WERI-Rb-1 (cell line): Measurements from ENCODE around the gene CYP46A1.

Source experiments
- DNase-seq: peaks from one replicate; pipeline ENCODE4 v3.0.0-alpha.2; 2020
- H3K27ac ChIP-seq: fragments of 250-450 bp; sonication (Bioruptor Pico); 2 replicates; pipeline ENCODE4 v1.5.1; 2020; ENCODE audit warnings: mild to moderate bottlenecking, moderate library complexity
- H3K27me3 ChIP-seq: fragments of 250-450 bp; sonication (Bioruptor Pico); 2 replicates; pipeline ENCODE4 v1.5.1; 2021; ENCODE audit warnings: mild to moderate bottlenecking, low read depth, moderate library complexity; ENCODE audit not compliant: insufficient read depth, severe bottlenecking
- H3K36me3 ChIP-seq: fragments of 250-450 bp; sonication (Bioruptor Pico); 2 replicates; pipeline ENCODE4 v1.5.1; 2020; ENCODE audit warnings: mild to moderate bottlenecking, moderate library complexity
- H3K4me3 ChIP-seq: 2 replicates; pipeline ENCODE4 v1.5.1; 2011; ENCODE audit warnings: low read depth, mild to moderate bottlenecking, control low read depth, low read length
- H3K9me3 ChIP-seq: fragments of 250-450 bp; sonication (Bioruptor Pico); 2 replicates; pipeline ENCODE4 v1.5.1; 2021; ENCODE audit warnings: mild to moderate bottlenecking, moderate library complexity; ENCODE audit not compliant: severe bottlenecking
- TF ChIP-seq, protein P1 (sequence below): IDR thresholded peaks from 2 replicates; pipeline ENCODE4 v1.5.1; 2011; ENCODE audit warnings: low read depth, mild to moderate bottlenecking, control low read depth, inconsistent platforms, low read length

CYP46A1 gene

DNA sequence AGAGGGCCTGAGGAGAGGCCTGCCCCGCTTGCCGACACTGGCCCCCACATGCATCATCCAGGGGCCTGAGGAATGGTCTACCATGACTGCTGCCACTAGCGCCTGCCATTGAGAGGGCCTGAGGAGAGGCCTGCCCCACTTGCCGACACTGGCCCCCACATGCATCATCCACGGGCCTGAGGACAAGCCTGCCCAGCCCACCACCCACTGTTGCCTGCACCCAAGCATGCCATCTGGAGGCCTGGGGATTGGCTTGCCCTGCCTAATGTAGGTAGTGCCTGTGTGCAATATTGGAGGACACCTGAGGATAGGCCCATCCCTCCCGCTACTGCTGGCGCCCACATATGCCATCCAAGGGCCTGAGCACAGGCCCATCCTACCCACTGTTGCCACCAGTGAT, 24.4 kb downstream of the CYP46A1 start:
- TF ChIP-seq, protein P1, sequence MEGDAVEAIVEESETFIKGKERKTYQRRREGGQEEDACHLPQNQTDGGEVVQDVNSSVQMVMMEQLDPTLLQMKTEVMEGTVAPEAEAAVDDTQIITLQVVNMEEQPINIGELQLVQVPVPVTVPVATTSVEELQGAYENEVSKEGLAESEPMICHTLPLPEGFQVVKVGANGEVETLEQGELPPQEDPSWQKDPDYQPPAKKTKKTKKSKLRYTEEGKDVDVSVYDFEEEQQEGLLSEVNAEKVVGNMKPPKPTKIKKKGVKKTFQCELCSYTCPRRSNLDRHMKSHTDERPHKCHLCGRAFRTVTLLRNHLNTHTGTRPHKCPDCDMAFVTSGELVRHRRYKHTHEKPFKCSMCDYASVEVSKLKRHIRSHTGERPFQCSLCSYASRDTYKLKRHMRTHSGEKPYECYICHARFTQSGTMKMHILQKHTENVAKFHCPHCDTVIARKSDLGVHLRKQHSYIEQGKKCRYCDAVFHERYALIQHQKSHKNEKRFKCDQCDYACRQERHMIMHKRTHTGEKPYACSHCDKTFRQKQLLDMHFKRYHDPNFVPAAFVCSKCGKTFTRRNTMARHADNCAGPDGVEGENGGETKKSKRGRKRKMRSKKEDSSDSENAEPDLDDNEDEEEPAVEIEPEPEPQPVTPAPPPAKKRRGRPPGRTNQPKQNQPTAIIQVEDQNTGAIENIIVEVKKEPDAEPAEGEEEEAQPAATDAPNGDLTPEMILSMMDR: no peak
- no peak overlapping the region for H3K27ac ChIP-seq

DNA sequence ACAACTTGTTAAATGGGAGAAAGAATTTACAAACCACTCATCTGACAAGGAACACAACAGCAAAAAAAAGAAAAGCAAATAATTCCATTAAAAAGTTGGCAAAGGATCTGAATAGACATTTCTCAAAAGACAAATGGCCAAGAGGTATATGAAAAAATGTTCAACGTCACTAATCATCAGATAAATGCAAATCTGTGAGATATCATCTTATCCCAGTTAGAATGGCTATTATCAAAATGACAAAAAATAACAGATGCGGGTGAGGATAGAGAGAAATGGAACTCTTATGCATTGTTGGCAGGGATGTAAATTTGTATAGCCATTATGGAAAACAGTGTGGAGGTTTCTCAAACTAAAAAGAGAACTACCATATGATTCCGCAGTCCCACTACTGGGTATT, 29.9 kb downstream of the CYP46A1 start:
- H3K36me3 ChIP-seq: no peaks in the 10 kb centered on the region
- no peak overlapping the region for H3K4me3 ChIP-seq
- TF ChIP-seq, protein P1: no peak
- DNase-seq: no peak
- no peaks in the 10 kb centered on the region for H3K9me3 ChIP-seq
- H3K27ac ChIP-seq: no peak overlapping the region
- no peaks in the 10 kb centered on the region for H3K27me3 ChIP-seq

More for the DNA sequence above, 24.4 kb downstream of the CYP46A1 start:
- Histone ChIP-seq H3K4me3 (no peak overlapping the region), H3K9me3 (peaks cover 4% of the 10 kb centered on the region), H3K27me3 (no peaks in the 10 kb centered on the region), H3K36me3 (no peaks in the 10 kb centered on the region)
- no peak for DNase-seq

DNA sequence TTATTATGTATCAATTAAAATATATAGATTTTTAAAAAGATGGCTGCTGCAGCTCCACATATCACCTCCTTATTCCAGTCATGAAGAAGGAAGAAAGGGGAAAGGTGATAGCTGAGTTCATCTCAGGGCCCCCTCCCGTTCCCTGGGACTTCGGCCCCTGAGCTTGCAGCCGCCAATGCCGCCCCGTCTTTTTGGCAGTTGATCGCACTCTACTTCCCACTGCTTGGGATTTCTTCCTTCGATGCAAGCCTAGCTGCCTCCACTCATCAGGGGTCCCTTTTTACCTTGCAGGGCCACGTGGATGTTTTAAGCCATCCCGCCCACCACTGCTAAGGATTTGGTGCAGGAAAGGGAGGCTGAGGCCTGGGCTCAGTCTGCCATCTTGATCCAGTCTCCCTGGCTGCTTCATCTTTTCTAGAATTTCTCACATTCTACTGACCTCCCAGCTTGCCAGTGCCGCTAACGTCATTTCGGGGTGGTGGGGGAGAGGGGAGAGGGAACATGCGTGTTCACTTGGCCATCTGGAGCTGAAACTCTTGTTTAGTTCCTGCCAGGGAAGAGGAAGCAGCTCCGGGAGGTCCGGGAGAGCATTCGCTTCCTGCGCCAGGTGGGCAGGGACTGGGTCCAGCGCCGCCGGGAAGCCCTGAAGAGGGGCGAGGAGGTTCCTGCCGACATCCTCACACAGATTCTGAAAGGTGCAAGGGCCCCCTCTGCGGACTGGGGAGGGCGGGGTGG, 31.3 kb downstream of the CYP46A1 start:
- Histone ChIP-seq H3K36me3 (no peaks in the 10 kb centered on the region), H3K27me3 (no peaks in the 10 kb centered on the region), H3K27ac (no peak overlapping the region), H3K4me3 (no peak overlapping the region), H3K9me3 (no peaks in the 10 kb centered on the region)
- TF ChIP-seq, protein P1: no peak
- no peak for DNase-seq

DNA sequence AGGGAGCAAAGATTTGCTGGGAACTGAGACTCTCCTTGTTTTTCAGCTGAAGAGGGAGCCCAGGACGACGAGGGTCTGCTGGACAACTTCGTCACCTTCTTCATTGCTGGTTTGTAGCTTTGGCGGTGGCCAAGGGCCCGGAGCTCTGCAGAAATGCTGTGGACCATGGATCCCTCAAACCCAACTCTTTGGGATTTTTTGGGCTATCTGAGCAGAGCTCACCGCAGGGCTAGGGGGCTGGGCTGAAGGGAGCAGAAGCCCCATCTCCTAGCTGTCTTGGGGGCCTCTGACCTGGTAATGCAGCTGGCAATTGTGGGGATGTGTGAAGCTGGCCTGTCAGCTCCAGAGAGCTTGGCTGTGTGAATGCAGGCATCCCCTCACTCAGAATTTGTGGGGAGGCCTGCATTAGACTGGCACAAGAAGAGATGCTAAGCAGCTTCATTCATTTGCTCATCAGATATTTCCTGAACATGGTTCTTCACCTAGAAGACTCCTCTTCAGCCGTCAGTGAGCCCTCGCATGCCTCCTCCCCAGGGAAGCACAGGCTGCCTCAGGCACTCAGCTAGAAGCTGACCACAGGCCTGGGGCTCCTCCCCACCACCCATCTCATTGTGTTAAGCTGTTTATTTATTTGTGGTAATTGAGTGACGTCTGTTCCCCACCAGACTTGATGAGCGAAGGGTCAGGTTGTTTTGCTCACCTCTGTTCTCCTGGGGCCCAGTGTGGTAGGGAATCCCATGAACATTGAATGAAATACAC, 32.2 kb downstream of the CYP46A1 start:
- H3K27ac ChIP-seq: no peak overlapping the region
- no peak overlapping the region for H3K4me3 ChIP-seq
- no peaks in the 10 kb centered on the region for H3K9me3 ChIP-seq
- H3K27me3 ChIP-seq: no peaks in the 10 kb centered on the region
- no peak for DNase-seq
- TF ChIP-seq, protein P1: no peak
- no peaks in the 10 kb centered on the region for H3K36me3 ChIP-seq

DNA sequence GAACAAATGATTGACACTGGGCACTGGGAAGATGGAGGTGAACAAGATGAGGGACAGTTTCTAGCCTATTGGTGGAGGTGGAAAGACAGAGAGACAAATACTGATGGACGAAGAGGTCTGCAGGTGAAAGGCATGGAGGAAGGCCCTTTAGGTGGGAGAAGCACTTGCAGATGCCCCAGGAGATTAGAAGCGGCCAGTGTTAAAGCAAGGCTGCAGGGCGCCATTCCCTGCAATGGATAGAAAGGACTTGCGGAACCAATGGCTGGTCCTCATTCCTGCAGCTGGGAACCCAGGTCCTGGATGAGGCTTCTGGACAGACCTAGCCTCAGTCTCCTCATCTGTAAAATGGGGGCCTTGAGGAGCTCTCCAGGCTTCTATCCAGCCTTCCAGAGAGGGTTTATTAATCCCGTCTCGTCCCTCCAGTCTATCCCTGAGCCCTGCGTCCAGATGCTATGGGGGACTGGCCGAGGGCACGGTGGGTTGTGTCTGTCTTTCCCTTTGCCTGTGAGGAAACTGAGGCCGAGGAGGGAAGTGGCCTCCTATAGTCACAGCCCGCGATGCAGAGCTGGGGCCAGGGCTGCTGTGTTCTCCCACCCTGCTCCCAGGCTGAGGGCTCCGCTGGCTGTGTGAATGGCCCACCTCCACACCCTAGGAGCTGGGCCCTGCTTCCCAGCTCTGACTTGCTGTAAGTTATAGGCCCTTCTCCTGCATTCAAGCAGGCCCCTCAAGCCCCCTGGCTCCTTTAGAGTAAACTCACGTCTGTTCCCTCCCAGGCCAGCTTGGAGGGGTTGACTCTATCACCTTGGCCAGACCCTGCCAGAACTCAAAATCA, 33.0 kb downstream of the CYP46A1 start:
- DNase-seq: no peak
- Histone ChIP-seq H3K27ac (no peak overlapping the region), H3K4me3 (no peak overlapping the region)

More for the DNA sequence above, 33.0 kb downstream of the CYP46A1 start:
- Histone ChIP-seq H3K9me3 (no peaks in the 10 kb centered on the region), H3K36me3 (no peaks in the 10 kb centered on the region), H3K27me3 (no peaks in the 10 kb centered on the region)
- TF ChIP-seq, protein P1: no peak
